HG02970 (cell line): Measurements from ENCODE around the gene SGMS2.
A peak's percentile ranks its signal among the peaks of the same experiment; 100 is the strongest.

ENCODE experiments used
- ATAC-seq: cut with Tn5 transposase; IDR thresholded peaks from one replicate; pipeline ENCODE4 v1.9.1; 2021; ENCODE audit warnings: mild to moderate bottlenecking, moderate library complexity, moderate number of reproducible peaks; ENCODE audit not compliant: unreplicated experiment, low FRiP score

SGMS2 gene

GRCh38 chr4:107824350-107825071 lies at the start of gene SGMS2:
Gene SGMS2 (plus strand): TSS chr4:107824932. CDS start chr4:107895554, 70,622 bp downstream.
- peak; percentile 69 for ATAC-seq

GRCh38 chr4:107777890-107778289 lies 46.8 kb upstream of the SGMS2 start:
- no peak for ATAC-seq

- no peak for ATAC-seq
These were observed 45.8 kb upstream of the SGMS2 start for GRCh38 chr4:107778784-107779530.

- ATAC-seq, result no peak
These were observed 44.1 kb upstream of the SGMS2 start for GRCh38 chr4:107780665-107781064.

GRCh38 chr4:107791902-107792301 lies 32.8 kb upstream of the SGMS2 start:
- no peak for ATAC-seq

GRCh38 chr4:107792711-107793110 lies 32.0 kb upstream of the SGMS2 start:
- ATAC-seq, result no peak

GRCh38 chr4:107793996-107794395 lies 30.7 kb upstream of the SGMS2 start:
- no peak for ATAC-seq

- ATAC-seq, result no peak
These were observed 24.9 kb upstream of the SGMS2 start for GRCh38 chr4:107799669-107800450.

- no peak for ATAC-seq
These were observed 24.0 kb upstream of the SGMS2 start for GRCh38 chr4:107800706-107801105.

GRCh38 chr4:107801766-107802211 lies 22.9 kb upstream of the SGMS2 start:
- ATAC-seq, result no peak

GRCh38 chr4:107804956-107805355 lies 19.8 kb upstream of the SGMS2 start:
- ATAC-seq, result no peak

GRCh38 chr4:107806196-107806595 lies 18.5 kb upstream of the SGMS2 start:
- ATAC-seq, result no peak

GRCh38 chr4:107808572-107808971 lies 16.2 kb upstream of the SGMS2 start:
- ATAC-seq, result no peak

- no peak for ATAC-seq
These were observed 15.5 kb upstream of the SGMS2 start for GRCh38 chr4:107809210-107809609.

GRCh38 chr4:107814758-107815157 lies 10.0 kb upstream of the SGMS2 start:
- no peak for ATAC-seq

GRCh38 chr4:107815158-107815557 lies 9.6 kb upstream of the SGMS2 start:
- ATAC-seq, result no peak

- no peak for ATAC-seq
These were observed 6.3 kb upstream of the SGMS2 start for GRCh38 chr4:107818301-107818910.

GRCh38 chr4:107823870-107824349 lies 822 bp upstream of the SGMS2 start:
- ATAC-seq, result no peak

- peak; percentile 13 for ATAC-seq
These were observed 516 bp downstream of the SGMS2 start for GRCh38 chr4:107825072-107825824.
